K562 (cell line): Measurements from ENCODE around the gene CSF1. TPM values are rescaled to one million over a fixed set of nuclear protein-coding genes. Genes with fewer than 3 reads are reported as not detected.

Experiments used
- ATAC-seq: fragments of 200-7000 bp; cut with Tn5 transposase; 3 replicates; pipeline ENCODE4 v1.9.1; 2020; ENCODE audit warnings: moderate library complexity
- BruUV-seq: library from RNA; stranded (reverse); fragments of 400-500 nt; replicated peaks from 2 replicates; lab custom pipeline; 2021; lab: Mats Ljungman, UMichigan
- CTCF ChIA-PET: fragments of 300-600 bp; formaldehyde crosslinking; extraction: SDS; loops from one replicate; lab custom pipeline; 2021; ENCODE audit warnings: low intra/inter-chr PET ratio; lab: Yijun Ruan, JAX
- POLR2A ChIA-PET: fragments of 300-600, 350-650 bp; sonication (Branson Sonifier 250); formaldehyde crosslinking; extraction: SDS; loops from one replicate; lab custom pipeline; 2021; ENCODE audit warnings: antibody characterized with exemption, inconsistent platforms; lab: Yijun Ruan, JAX
- DNase-seq, 4 experiments: peaks; one replicate each; pipeline versions ENCODE4 v3.0.0 to v3.0.0-alpha.2; 2011 to 2018; ENCODE audit warnings: low spot score in 3 of 4, mixed read lengths in 3 of 4; ENCODE audit errors: extremely low read depth in 1 of 4
- FAIRE-seq: peaks from 2 replicates; lab custom pipeline; 2011; peaks lifted over from hg19 to GRCh38; lab: Jason Lieb, UNC
- H2AFZ ChIP-seq: 2 replicates; pipeline ENCODE4 v1.6.0; 2011; ENCODE audit warnings: low read depth, low read length, control low read depth, inconsistent platforms
- H3K27ac ChIP-seq: fragments of 200-600 bp; 3 replicates; pipeline ENCODE4 v1.8.0; 2011; ENCODE audit warnings: low read depth, mild to moderate bottlenecking, control low read depth, inconsistent platforms, low read length, moderate library complexity, mixed read lengths; ENCODE audit errors: extremely low read depth
- H3K27me3 ChIP-seq, 2 experiments: fragments of 300-600 bp in 1 of 2; 2 replicates in 1 of 2; 3 replicates in 1 of 2; pipeline versions ENCODE4 v1.6.0 to v1.8.0; 2011; ENCODE audit warnings: inconsistent platforms in 2 of 2, low read length in 2 of 2, mild to moderate bottlenecking in 1 of 2, mixed read lengths in 1 of 2, moderate library complexity in 1 of 2; ENCODE audit not compliant: control insufficient read depth in 2 of 2, insufficient read depth in 2 of 2
- H3K36me3 ChIP-seq: fragments of 300-600 bp; 3 replicates; pipeline ENCODE4 v1.8.0; 2011; ENCODE audit warnings: mild to moderate bottlenecking, low read length, inconsistent platforms; ENCODE audit not compliant: control insufficient read depth, insufficient read depth
- H3K4me1 ChIP-seq, 2 experiments: fragments of 200-600 bp in 1 of 2; replicated peaks in 1 of 2; 2 replicates in 1 of 2; 3 replicates in 1 of 2; pipeline versions ENCODE4 v1.5.1 to v1.8.0; 2011; ENCODE audit warnings: inconsistent platforms in 2 of 2, low read length in 2 of 2, mild to moderate bottlenecking in 1 of 2, mixed read lengths in 1 of 2, moderate library complexity in 1 of 2; ENCODE audit not compliant: control insufficient read depth in 2 of 2, insufficient read depth in 2 of 2
- H3K4me2 ChIP-seq: 2 replicates; pipeline ENCODE4 v1.6.1; 2011; ENCODE audit warnings: low read length, control low read depth, inconsistent platforms, mixed read lengths; ENCODE audit not compliant: insufficient read depth
- H3K4me3 ChIP-seq: fragments of 200-600 bp; sonication (generic), shearing (Covaris generic); 2 replicates; pipeline ENCODE4 v1.5.1; 2016; ENCODE audit warnings: control low read depth, inconsistent platforms
- H3K79me2 ChIP-seq: fragments of 200-600 bp; 3 replicates; pipeline ENCODE4 v1.8.0; 2011; ENCODE audit warnings: low read length, inconsistent platforms; ENCODE audit not compliant: control insufficient read depth, insufficient read depth
- H3K9ac ChIP-seq, 2 experiments: 2 replicates each; pipeline versions ENCODE4 v1.6.0 to v1.6.1; 2011; ENCODE audit warnings: low read depth in 2 of 2, low read length in 2 of 2, control low read depth in 1 of 2, inconsistent platforms in 1 of 2, mild to moderate bottlenecking in 1 of 2, mixed read lengths in 1 of 2; ENCODE audit not compliant: insufficient read depth in 1 of 2
- H3K9me1 ChIP-seq: one replicate; pipeline ENCODE4 v1.6.0; 2011; ENCODE audit warnings: inconsistent platforms, mild to moderate bottlenecking, low read length, moderate library complexity; ENCODE audit not compliant: control insufficient read depth, insufficient read depth
- H3K9me3 ChIP-seq: replicated peaks from 2 replicates; pipeline ENCODE4 v1.5.1; 2011; ENCODE audit warnings: low read depth, low read length, inconsistent platforms; ENCODE audit not compliant: control insufficient read depth, insufficient read depth
- H4K20me1 ChIP-seq: replicated peaks from 2 replicates; pipeline ENCODE4 v1.6.1; 2011; ENCODE audit warnings: low read length, inconsistent platforms, mixed read lengths; ENCODE audit not compliant: control insufficient read depth, insufficient read depth
- ARHGAP35 ChIP-seq: fragments of 450-650 bp; IDR thresholded peaks from 2 replicates; pipeline ENCODE4 v1.6.1; 2018; ENCODE audit not compliant: partially characterized antibody
- BHLHE40 ChIP-seq: IDR thresholded peaks from 2 replicates; pipeline ENCODE4 v1.6.1; 2011; ENCODE audit warnings: low read length, improper control_type of control experiment
- CBFB ChIP-seq: sonication (generic); formaldehyde crosslinking; IDR thresholded peaks from 2 replicates; pipeline ENCODE4 v1.4.0; 2020; ENCODE audit warnings: mild to moderate bottlenecking, missing genetic modification reagents
- CHD1 ChIP-seq: fragments of 200-600 bp; sonication (generic); IDR thresholded peaks from one replicate; pipeline ENCODE4 v1.6.1; 2012; ENCODE audit warnings: mild to moderate bottlenecking, moderate library complexity, low read length, inconsistent platforms
- ELF1 ChIP-seq: fragments of 200-800 bp; sonication (Bioruptor generic); IDR thresholded peaks from 2 replicates; pipeline ENCODE4 v1.6.1; 2016; ENCODE audit warnings: missing genetic modification characterization, missing compliant biosample characterization
- NBN ChIP-seq: fragments of 450-650 bp; IDR thresholded peaks from 2 replicates; pipeline ENCODE4 v1.6.1; 2016; ENCODE audit warnings: low read depth, mild to moderate bottlenecking
- NCOA1 ChIP-seq: fragments of 450-650 bp; IDR thresholded peaks from 2 replicates; pipeline ENCODE4 v1.6.1; 2016; ENCODE audit warnings: low read depth
- NR2C2 ChIP-seq, 2 experiments: fragments of 200-800 bp in 1 of 2; sonication (Bioruptor generic) in 1 of 2; sonication (generic) in 1 of 2; formaldehyde crosslinking in 1 of 2; IDR thresholded peaks; 2 replicates each; pipeline versions ENCODE4 v1.6.1 to v1.8.0; 2016 to 2022; ENCODE audit warnings: mild to moderate bottlenecking in 1 of 2, missing compliant biosample characterization in 1 of 2, missing genetic modification characterization in 1 of 2, missing genetic modification reagents in 1 of 2
- NR4A1 ChIP-seq, 2 experiments: fragments of 250-450 bp in 1 of 2; fragments of 450-650 bp in 1 of 2; sonication (Bioruptor Pico) in 1 of 2; IDR thresholded peaks; 2 replicates each; pipeline versions ENCODE4 v1.4.0 to v1.6.1; 2016 to 2020; ENCODE audit warnings: mild to moderate bottlenecking in 2 of 2, missing compliant biosample characterization in 1 of 2, missing genetic modification characterization in 1 of 2, moderate library complexity in 1 of 2
- PCBP2 ChIP-seq: fragments of 200-400 bp; formaldehyde crosslinking; IDR thresholded peaks from 2 replicates; pipeline ENCODE4 v1.6.1; 2018; ENCODE audit warnings: low read length, low read depth, mild to moderate bottlenecking, moderate library complexity; ENCODE audit not compliant: poor library complexity, severe bottlenecking
- PTBP1 ChIP-seq: fragments of 200-400 bp; formaldehyde crosslinking; IDR thresholded peaks from 2 replicates; pipeline ENCODE4 v1.6.1; 2017; ENCODE audit warnings: low read depth, low read length
- SLC30A9 ChIP-seq: fragments of 250-450 bp; sonication (Bioruptor Pico); IDR thresholded peaks from 2 replicates; pipeline ENCODE4 v1.8.0; 2022; ENCODE audit warnings: mild to moderate bottlenecking, moderate library complexity
- SMARCE1 ChIP-seq: fragments of 450-650 bp; IDR thresholded peaks from 2 replicates; pipeline ENCODE4 v1.7.1; 2016; ENCODE audit warnings: mild to moderate bottlenecking
- SMC3 ChIP-seq: conservative IDR thresholded peaks from 2 replicates; pipeline ENCODE4 v1.6.1; 2011; ENCODE audit warnings: low read depth, low read length, improper control_type of control experiment; ENCODE audit not compliant: insufficient read depth
- TCF3 ChIP-seq: sonication (generic); formaldehyde crosslinking; IDR thresholded peaks from 2 replicates; pipeline ENCODE4 v1.4.0; 2020; ENCODE audit warnings: mild to moderate bottlenecking, missing genetic modification reagents
- ZKSCAN8 ChIP-seq: fragments of 200-800 bp; sonication (Bioruptor generic); IDR thresholded peaks from 2 replicates; pipeline ENCODE4 v1.6.1; 2016; ENCODE audit warnings: missing genetic modification characterization, missing compliant biosample characterization
- ZNF140 ChIP-seq: fragments of 250-450 bp; sonication (Bioruptor Pico); IDR thresholded peaks from 2 replicates; pipeline ENCODE4 v1.8.0; 2021; ENCODE audit warnings: moderate library complexity, mild to moderate bottlenecking, inconsistent platforms
- ZNF239 ChIP-seq: fragments of 250-450 bp; sonication (Bioruptor Pico); IDR thresholded peaks from 2 replicates; pipeline ENCODE4 v1.4.0; 2020; ENCODE audit warnings: mild to moderate bottlenecking
- WGBS: fragments of 100-300 bp; shearing (Covaris generic); methylation state at CpG from one replicate; pipeline ENCODE4 v1.1.6; 2016; ENCODE audit warnings: low coverage, mixed read lengths; ENCODE audit not compliant: insufficient coverage; ENCODE audit errors: missing lambda C conversion rate; 5-methylcytosine and 5-hydroxymethylcytosine counted together
- in situ Hi-C: fragments of 300-500 bp; cut with MboI; formaldehyde crosslinking; loops from 4 replicates; pipeline ENCODE4 v1.15.0; 2018; ENCODE audit warnings: inconsistent platforms, mixed read lengths
- intact Hi-C: fragments of 100-400 bp; cut with micrococcal nuclease; formaldehyde crosslinking; loops from 2 replicates; pipeline ENCODE4 v1.14.2; 2022
- polyA plus RNA-seq, 8 experiments: library from polyadenylated mRNA; depleted of rRNA in 4 of 8; stranded (reverse) in 5 of 8; unstranded in 3 of 8; fragments of >200 nt; fragmentation: Nextera tagmentation in 2 of 8; fragmentation: Illumina TruSeq in 1 of 8; extraction: Ambion mirVana in 2 of 8; extraction: Trizol in 1 of 8; gene quantifications; 2 replicates each; pipeline versions ENCODE4 v1.2.1 to v1.2.3, GENCODE V29; 2011 to 2014; ENCODE audit warnings: inconsistent platforms in 1 of 8, missing spikeins in 1 of 8
- total RNA-seq, 7 experiments: library from RNA; depleted of rRNA in 6 of 7; stranded (reverse); fragments of >200 nt in 6 of 7; fragmentation: Illumina TruSeq in 2 of 7; extraction: Trizol in 2 of 7; gene quantifications; 2 replicates each; pipeline versions ENCODE4 v1.2.1 to v1.2.3, GENCODE V29; 2011 to 2021; ENCODE audit warnings: low replicate concordance in 1 of 7

CSF1 gene
- total and polyA plus RNA-seq, 9 of the 15 experiments (the other 6 are each of a cell fraction or from before 2014, with no cell fraction given) = 0.18 to 11.8 (median 2.8) TPM

DNA sequence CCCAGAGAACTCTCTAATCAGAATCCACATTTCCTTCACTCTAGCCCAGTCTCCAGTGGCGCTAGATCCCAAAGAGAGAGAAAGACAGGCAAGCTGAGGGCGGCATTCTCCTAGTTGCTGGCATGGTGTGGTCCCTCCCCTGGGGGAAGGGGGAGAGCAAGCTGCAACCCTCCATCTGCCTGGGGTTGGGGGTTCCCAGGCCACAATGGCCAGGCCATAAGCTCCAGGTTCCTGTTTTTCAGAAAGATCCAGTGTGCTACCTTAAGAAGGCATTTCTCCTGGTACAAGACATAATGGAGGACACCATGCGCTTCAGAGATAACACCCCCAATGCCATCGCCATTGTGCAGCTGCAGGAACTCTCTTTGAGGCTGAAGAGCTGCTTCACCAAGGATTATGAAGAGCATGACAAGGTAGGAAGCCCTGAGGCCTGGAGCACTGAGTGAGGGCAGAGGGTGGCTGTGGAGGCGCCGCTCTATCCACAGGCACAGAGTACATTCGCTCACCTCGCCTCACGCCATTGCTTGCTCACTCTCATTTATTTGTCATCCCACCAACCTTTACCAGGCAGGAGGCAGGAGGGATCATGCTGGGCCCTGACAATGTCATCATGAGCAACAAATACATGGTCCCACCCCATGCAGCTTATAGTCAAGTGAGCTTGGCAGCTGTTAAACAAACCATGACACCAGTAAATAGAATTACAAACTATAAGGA is 6.6 kb downstream of the CSF1 start (continued):
- TF ChIP-seq TCF3 (peak; percentile 43), ZNF140 (CRISPR knock-in tag) (no peak), SMARCE1 (no peak), ELF1 (tag) (no peak)

DNA sequence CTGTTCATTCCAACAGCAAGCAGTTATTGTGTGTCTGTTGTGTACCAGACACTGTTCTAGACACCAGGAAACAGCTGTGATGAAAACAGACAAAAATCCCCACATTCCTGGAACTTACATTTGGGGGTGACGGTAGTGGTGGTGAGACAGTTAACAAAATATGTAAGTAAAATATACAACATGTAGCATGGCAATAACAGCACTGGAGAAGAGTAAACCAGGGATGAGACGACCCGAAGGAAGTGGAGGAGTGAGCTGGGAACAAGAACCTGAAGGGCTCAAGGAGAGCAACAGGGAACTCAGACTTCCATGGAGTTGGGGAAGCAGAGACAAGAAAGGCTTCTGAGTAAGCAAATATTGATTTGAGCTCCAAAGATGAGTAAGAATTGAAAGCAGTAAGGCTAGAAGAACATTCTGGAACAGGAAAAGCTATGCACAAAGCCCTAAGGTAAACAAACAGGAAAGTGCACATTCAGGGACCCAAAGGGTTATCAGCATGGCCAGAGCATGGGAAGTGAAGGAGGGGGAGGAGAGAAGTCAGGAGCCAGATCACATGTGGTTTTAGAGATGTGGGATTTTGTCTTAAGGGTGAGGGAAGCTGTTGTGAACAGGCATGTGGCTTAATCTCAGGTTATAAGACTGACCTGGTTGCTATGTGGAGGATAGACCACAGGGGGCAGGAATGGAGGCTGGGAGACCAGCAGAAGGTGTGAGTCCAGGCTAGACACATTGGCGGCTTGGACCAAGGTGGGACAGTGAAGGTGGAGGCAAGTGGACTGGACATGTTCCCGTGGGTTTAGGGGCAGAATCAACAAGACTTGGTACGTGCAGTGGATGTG is 7.3 kb downstream of the CSF1 start:
- 39% methylated on average over 6 of the region's 6 CpGs for WGBS
- peaks cover 28 to 33% of the 10 kb centered on the region in 2 experiments for H3K4me1 ChIP-seq
- peak overlapping the region; percentile 1 to 37; a peak in 3 of 4 replicates for H3K9ac ChIP-seq
- POLR2A ChIA-PET = interaction anchor here (0.7 to 2.8 kb wide), 16 partner anchors 8 to 516 kb away, joined by 3 to 15 read pairs (median 4); partner anchors contain the start of gene GSTM4
- H3K27me3 ChIP-seq = no peaks in the 10 kb centered on the region
- DNase-seq (peak; percentile 86 to 95 (median 90)), FAIRE-seq (peak; percentile 99), ATAC-seq (peak; percentile 93)
- no peaks in the 10 kb centered on the region for H4K20me1 ChIP-seq
- H3K79me2 ChIP-seq = peaks cover 3% of the 10 kb centered on the region; the same call in 1 of the 3 replicates
- peaks cover 60% of the 10 kb centered on the region for H3K36me3 ChIP-seq
- peak overlapping the region; percentile 66 for H2AFZ ChIP-seq
- H3K27ac ChIP-seq = peak overlapping the region; percentile 70
- CTCF ChIA-PET = interaction anchor here (1.1 kb wide), 1 partner anchor 127 kb away, joined by 4 read pairs; no protein-coding TSS in a partner anchor
- peak overlapping the region; percentile 57 for H3K4me2 ChIP-seq
- no peak overlapping the region for H3K4me3 ChIP-seq
- in situ Hi-C loops = loop anchor here (5.0 kb wide), 3 partner anchors 51 to 141 kb away; partner anchors contain the start of gene AHCYL1
- no peaks in the 10 kb centered on the region for H3K9me3 ChIP-seq
- BruUV-seq = TSS peak; percentile 9
- H3K9me1 ChIP-seq = no peaks in the 10 kb centered on the region
- intact Hi-C loops = loop anchor here (2.0 to 5.0 kb wide), 2 partner anchors 67 to 126 kb away; partner anchors contain the start of gene AHCYL1
- peak; percentile 28; the same call in 1 of the 2 replicates for TF ChIP-seq ZKSCAN8 (CRISPR knock-in tag)
- peak; percentile 14; the same call in 1 of the 2 replicates for TF ChIP-seq ZNF239
- TF ChIP-seq NBN = peak; percentile 99
- no peak for TF ChIP-seq CHD1
- no peak for TF ChIP-seq SLC30A9 (CRISPR knock-in tag)
- TF ChIP-seq ARHGAP35 = no peak
- no peak for TF ChIP-seq CBFB (CRISPR knock-in tag)
- TF ChIP-seq PCBP2 = no peak
- TF ChIP-seq NR2C2 (CRISPR knock-in tag; IDR thresholded peaks at IDR 0.05) = no peak
- TF ChIP-seq NR2C2 (tag; IDR thresholded peaks at IDR 0.05) = peak; percentile 59; the same call in 1 of the 2 replicates
- TF ChIP-seq NCOA1 = peak; percentile 92
- no peak for TF ChIP-seq NR4A1 (CRISPR knock-in tag; IDR thresholded peaks at IDR 0.05)
- TF ChIP-seq NR4A1 (tag; IDR thresholded peaks at IDR 0.05) = peak; percentile 55
- TF ChIP-seq BHLHE40 = peak; percentile 93
- TF ChIP-seq SMC3 = peak; percentile 47; the same call in 1 of the 2 replicates
- TF ChIP-seq PTBP1 = no peak
